Glomerular visceral epithelial cell (primary cell): ENCODE data around the gene LHFPL2.

Experiments
- DNase-seq: peaks from one replicate; pipeline ENCODE4 v3.0.0-alpha.2; 2016; ENCODE audit errors: extremely low spot score

The LHFPL2 gene

GRCh38 chr5:78570646-78571045, 77.9 kb downstream of the LHFPL2 start:
- DNase-seq = no peak

- DNase-seq = peak; percentile 65
Measured at GRCh38 chr5:78569441-78569840, 79.1 kb downstream of the LHFPL2 start.

- no peak for DNase-seq
Measured at GRCh38 chr5:78568676-78569075, 79.9 kb downstream of the LHFPL2 start.

- DNase-seq = no peak
Measured at GRCh38 chr5:78568212-78568611, 80.4 kb downstream of the LHFPL2 start.

GRCh38 chr5:78567617-78568016, 81.0 kb downstream of the LHFPL2 start:
- DNase-seq = no peak

GRCh38 chr5:78566747-78567425, 81.7 kb downstream of the LHFPL2 start:
- DNase-seq = no peak

GRCh38 chr5:78565395-78565794, 83.2 kb downstream of the LHFPL2 start:
- no peak for DNase-seq

GRCh38 chr5:78563621-78564020, 85.0 kb downstream of the LHFPL2 start:
- DNase-seq = no peak

- no peak for DNase-seq
Measured at GRCh38 chr5:78562714-78563330, 85.8 kb downstream of the LHFPL2 start.

- DNase-seq = no peak
Measured at GRCh38 chr5:78562001-78562400, 86.6 kb downstream of the LHFPL2 start.

GRCh38 chr5:78561261-78561660, 87.3 kb downstream of the LHFPL2 start:
- DNase-seq = no peak

- no peak for DNase-seq
Measured at GRCh38 chr5:78560000-78560855, 88.3 kb downstream of the LHFPL2 start.

- no peak for DNase-seq
Measured at GRCh38 chr5:78557601-78558000, 91.0 kb downstream of the LHFPL2 start.

- DNase-seq = no peak
Measured at GRCh38 chr5:78555870-78556269, 92.7 kb downstream of the LHFPL2 start.

GRCh38 chr5:78554670-78555069, 93.9 kb downstream of the LHFPL2 start:
- no peak for DNase-seq

GRCh38 chr5:78553580-78554353, 94.8 kb downstream of the LHFPL2 start:
- DNase-seq = no peak

- DNase-seq = no peak
Measured at GRCh38 chr5:78552729-78553342, 95.7 kb downstream of the LHFPL2 start.

GRCh38 chr5:78550891-78551290, 97.7 kb downstream of the LHFPL2 start:
- no peak for DNase-seq

- DNase-seq = no peak
Measured at GRCh38 chr5:78549043-78549442, 99.5 kb downstream of the LHFPL2 start.

- DNase-seq = no peak
Measured at GRCh38 chr5:78547731-78548615, 100.6 kb downstream of the LHFPL2 start.

GRCh38 chr5:78547183-78547582, 101.4 kb downstream of the LHFPL2 start:
- DNase-seq = no peak
